CD4-positive, alpha-beta T cell treated with Interleukin-4 for 4 hours (primary cell): Measurements from ENCODE around the gene TMEM63C.

Experiments used
- DNase-seq: peaks from one replicate; pipeline ENCODE4 v3.0.0-alpha.2; 2020

Gene TMEM63C

GRCh38 chr14:77224212-77224611 lies 42.6 kb downstream of the TMEM63C start:
- DNase-seq: no peak

GRCh38 chr14:77225254-77225653 lies 43.7 kb downstream of the TMEM63C start:
- no peak for DNase-seq

GRCh38 chr14:77225892-77226557 lies 44.4 kb downstream of the TMEM63C start:
- DNase-seq: no peak

DNA sequence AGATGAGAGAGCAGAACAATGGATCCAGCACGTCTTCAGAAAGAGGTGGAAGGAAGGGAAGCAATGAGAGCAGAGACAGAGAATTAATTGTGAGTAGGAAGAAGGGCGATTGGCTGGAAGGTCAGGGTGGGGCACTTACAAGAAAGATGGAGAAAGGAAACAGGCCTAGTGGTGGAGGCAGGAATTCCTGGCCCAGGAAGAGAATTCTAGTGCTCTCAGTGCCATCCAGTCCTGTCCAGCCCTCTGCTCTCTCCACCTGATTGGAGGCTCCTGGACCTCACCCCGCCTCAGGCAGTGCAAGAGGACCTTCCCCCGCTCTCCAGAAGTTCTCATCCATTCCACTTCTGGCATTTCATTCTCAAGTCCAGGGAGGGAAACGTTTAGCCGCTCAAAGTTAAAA lies 46.5 kb downstream of the TMEM63C start:
- no peak for DNase-seq

GRCh38 chr14:77230914-77231313 lies 49.3 kb downstream of the TMEM63C start:
- no peak for DNase-seq

- no peak for DNase-seq
Measured at GRCh38 chr14:77231721-77232120, 50.1 kb downstream of the TMEM63C start.

GRCh38 chr14:77236814-77237213 lies 55.2 kb downstream of the TMEM63C start:
- DNase-seq: no peak

GRCh38 chr14:77238356-77238755 lies 56.8 kb downstream of the TMEM63C start:
- no peak for DNase-seq

DNA sequence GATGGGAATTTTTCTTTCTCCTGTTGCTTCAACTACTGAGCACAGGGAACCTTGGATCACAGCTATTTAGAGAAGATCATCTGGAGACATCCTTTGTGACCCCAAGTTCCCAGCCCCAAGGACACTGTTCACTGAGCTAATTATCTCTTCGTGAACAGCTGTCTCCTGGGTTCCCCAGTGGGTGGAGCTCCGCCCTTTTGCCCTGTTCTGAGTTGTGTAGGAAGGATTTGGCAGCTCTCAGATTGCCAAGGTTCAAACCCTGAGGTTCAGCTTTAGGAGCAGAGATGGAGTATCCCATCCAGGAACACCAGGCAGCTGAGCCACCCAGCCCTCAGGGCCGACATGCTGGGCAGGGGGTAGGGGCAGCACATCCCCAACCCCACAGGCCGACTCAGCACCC lies 57.4 kb downstream of the TMEM63C start:
- DNase-seq: no peak

- DNase-seq: no peak
Measured at GRCh38 chr14:77239412-77239811, 57.8 kb downstream of the TMEM63C start.

DNA sequence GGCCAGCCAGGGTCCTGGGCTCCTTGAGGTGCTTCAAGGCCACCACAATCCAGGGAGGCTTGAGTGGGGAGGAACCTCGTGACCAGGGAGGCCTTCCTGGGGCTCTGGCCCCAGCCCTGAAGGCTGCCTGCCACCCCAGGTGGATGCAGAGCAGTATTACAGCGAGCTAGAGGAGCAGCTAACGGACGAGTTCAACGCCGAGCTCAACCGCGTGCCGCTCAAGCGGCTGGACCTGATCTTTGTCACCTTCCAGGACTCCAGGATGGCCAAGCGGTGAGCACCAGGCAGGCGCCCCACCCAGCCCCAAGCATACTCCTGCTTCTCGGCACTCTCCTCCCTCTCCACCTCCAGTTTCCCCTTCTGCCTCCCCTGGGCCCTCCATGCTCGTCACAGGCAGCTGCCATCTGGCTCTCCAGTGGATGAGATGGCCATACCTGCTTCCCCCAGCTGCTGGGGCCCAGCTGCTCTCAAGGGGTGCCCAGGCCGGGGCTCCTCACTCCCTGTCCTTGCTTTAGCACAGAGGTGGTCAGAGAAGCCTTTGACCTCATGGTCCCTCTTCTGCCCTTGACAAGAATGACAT lies 58.8 kb downstream of the TMEM63C start:
- DNase-seq: no peak

GRCh38 chr14:77241955-77242354 lies 60.4 kb downstream of the TMEM63C start:
- no peak for DNase-seq

GRCh38 chr14:77242752-77243151 lies 61.2 kb downstream of the TMEM63C start:
- no peak for DNase-seq

DNA sequence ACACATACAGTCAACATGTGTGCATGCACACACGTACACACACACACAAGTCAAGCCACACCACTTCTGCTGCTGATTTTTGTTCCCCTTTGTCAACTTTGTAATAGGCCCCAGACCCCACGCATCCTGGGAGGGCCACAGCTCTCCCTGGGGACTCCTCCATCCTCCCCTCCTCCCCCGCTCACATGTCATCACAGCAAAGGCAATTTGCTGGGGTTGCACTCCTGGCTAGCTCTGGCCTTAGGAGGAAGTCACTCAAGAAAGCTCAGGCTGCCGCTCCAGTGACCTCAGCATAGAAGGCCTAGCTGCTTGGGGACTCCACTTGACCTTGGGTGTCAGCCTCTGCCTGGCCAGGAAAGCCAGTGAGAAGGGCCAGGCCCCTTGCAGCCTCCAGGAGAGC lies 62.3 kb downstream of the TMEM63C start:
- no peak for DNase-seq

GRCh38 chr14:77245820-77246219 lies 64.2 kb downstream of the TMEM63C start:
- no peak for DNase-seq

DNA sequence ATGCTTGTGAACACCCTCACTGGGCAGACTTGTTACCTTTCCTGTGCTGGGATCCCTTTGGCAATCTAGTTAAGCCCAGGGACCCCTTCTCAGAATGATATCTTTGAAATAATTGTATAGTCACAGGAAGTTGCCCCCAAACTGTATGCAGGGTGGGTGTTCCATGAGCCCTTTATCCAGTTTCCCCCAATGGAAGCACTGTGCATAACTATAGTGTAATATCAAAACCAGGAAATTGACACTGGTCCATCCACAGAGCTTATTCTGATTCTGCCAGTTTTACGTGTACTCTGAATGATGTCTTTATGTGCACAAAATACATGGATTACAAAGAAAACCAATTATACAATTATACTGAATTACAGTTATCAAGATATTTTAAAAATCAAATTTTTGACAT lies 65.2 kb downstream of the TMEM63C start:
- no peak for DNase-seq

- DNase-seq: no peak
Measured at GRCh38 chr14:77248666-77249065, 67.1 kb downstream of the TMEM63C start.

GRCh38 chr14:77249286-77249685 lies 67.7 kb downstream of the TMEM63C start:
- no peak for DNase-seq

GRCh38 chr14:77250927-77251326 lies 69.3 kb downstream of the TMEM63C start:
- DNase-seq: no peak

- no peak for DNase-seq
Measured at GRCh38 chr14:77251870-77252269, 70.3 kb downstream of the TMEM63C start.

DNA sequence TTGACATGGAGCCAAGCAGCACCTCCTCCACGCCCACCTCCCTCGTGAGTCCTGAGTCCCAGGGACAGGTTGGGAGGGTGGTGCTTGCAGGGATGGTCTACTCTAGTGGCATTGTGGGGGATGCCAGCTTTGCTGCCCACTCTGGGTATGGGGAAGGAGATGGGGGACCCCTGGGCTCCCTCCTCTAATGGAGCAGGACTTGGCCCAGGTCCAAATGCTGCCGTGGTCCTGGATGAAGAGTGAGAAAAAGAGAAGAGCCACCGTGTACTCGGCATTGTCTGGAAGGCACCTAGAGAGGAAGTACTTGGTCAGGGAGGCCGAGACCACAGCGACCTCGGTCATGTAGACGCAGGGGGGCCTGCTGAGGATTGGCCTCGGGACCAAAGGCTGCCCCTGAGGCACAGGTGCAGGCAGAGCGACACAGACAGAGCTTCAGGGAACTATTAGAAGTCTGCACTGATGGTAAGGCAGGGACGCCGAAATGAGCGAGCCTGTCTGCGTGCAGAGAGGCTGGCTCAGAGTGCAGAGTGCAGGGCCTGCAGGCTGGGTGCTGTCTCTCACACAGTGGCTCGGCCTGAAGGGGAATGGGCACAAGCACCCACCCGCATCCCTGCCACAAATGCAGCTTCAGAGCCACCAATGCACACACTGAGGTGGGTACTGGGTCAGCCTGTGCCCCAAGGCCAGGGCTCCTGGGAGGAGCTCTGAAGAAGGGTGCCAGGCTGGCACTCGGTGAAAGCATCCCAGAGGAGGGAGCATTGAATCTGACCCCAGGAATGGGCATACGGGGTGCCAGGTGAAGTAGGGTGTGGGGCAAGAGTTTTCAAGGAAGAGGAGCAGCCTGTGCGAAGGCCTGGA lies 72.0 kb downstream of the TMEM63C start:
- no peak for DNase-seq

DNA sequence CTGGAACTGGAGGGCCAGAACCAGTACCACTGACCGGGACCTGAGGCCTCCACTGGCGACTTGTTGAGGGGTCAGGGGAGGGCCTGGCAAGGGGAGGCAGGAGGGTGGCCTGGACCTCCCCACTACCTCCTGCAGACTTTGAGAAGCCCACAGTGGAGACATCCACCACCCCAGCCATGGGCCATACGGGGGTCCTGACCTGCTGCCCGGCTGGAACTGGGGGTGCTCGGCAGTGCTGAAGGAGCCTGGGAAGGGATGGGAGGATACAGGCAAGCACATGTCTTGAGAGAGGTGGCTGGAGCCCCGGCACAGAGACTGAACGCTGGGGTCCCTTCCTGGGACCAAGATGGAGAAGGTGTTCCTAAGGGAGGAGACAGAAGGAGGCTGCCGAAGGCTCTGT lies 75.1 kb downstream of the TMEM63C start:
- DNase-seq: no peak

DNA sequence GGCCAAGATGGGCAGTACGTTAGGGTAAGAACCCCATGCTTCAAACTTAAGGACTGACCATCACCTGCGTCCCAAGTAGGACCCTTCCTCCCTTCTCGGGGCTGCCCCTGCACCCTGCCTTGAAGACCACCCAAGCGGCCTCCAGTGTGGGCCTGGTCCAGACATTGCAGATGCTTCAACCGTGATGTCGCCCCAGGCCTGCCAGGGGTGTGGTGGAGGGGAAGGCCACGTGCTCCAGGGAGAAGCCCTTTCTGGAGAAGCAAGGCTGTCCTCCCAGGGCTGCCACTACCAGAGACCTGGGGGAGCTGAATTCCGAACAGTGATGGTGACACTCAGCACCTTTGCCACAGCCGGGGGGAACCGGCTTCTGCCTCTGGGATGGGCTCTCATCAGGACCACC lies 76.1 kb downstream of the TMEM63C start:
- DNase-seq: no peak

GRCh38 chr14:77258566-77258965 lies 77.0 kb downstream of the TMEM63C start:
- DNase-seq: no peak
